ENCODE data around the gene SAMM50.

Gene SAMM50

GRCh38 chr22:43955040-43955882 is at the start of gene SAMM50:
TSS of gene SAMM50 (plus strand) at chr22:43955442. CDS start at chr22:43955578, 136 bp downstream.
- DNase-seq (ENCODE audit: low read depth in 2 of 2, low spot score in 1 of 2): peak; percentile 82 to 86

GRCh38 chr22:43905681-43906080 is 49.6 kb upstream of the SAMM50 start:
- DNase-seq (ENCODE audit: low read depth in 2 of 2, low spot score in 1 of 2): no peak

- no peak for DNase-seq (ENCODE audit: low read depth in 2 of 2, low spot score in 1 of 2)
Observed at GRCh38 chr22:43909708-43910107, 45.5 kb upstream of the SAMM50 start.

- no peak for DNase-seq (ENCODE audit: low read depth in 2 of 2, low spot score in 1 of 2)
Observed at GRCh38 chr22:43910178-43910695, 45.0 kb upstream of the SAMM50 start.

GRCh38 chr22:43911351-43911750 is 43.9 kb upstream of the SAMM50 start:
- DNase-seq (ENCODE audit: low read depth in 2 of 2, low spot score in 1 of 2): no peak

- DNase-seq (ENCODE audit: low read depth in 2 of 2, low spot score in 1 of 2): no peak
Observed at GRCh38 chr22:43917521-43917920, 37.7 kb upstream of the SAMM50 start.

GRCh38 chr22:43919106-43919973 is 35.9 kb upstream of the SAMM50 start:
- no peak for DNase-seq (ENCODE audit: low read depth in 2 of 2, low spot score in 1 of 2)

- DNase-seq (ENCODE audit: low read depth in 2 of 2, low spot score in 1 of 2): no peak
Observed at GRCh38 chr22:43921370-43921769, 33.9 kb upstream of the SAMM50 start.

- DNase-seq (ENCODE audit: low read depth in 2 of 2, low spot score in 1 of 2): no peak
Observed at GRCh38 chr22:43922123-43922522, 33.1 kb upstream of the SAMM50 start.

- no peak for DNase-seq (ENCODE audit: low read depth in 2 of 2, low spot score in 1 of 2)
Observed at GRCh38 chr22:43923191-43923590, 32.1 kb upstream of the SAMM50 start.

GRCh38 chr22:43923631-43924464 is 31.4 kb upstream of the SAMM50 start, which contains the start of gene PNPLA3:
TSS of gene PNPLA3 (plus strand) at chr22:43923805. CDS start at chr22:43923912, 107 bp downstream.
- DNase-seq (ENCODE audit: low read depth in 2 of 2, low spot score in 1 of 2): peak; percentile 49 to 67

- no peak for DNase-seq (ENCODE audit: low read depth in 2 of 2, low spot score in 1 of 2)
Observed at GRCh38 chr22:43924877-43925276, 30.4 kb upstream of the SAMM50 start.

- DNase-seq (ENCODE audit: low read depth in 2 of 2, low spot score in 1 of 2): no peak
Observed at GRCh38 chr22:43925433-43926348, 29.6 kb upstream of the SAMM50 start.

- DNase-seq (ENCODE audit: low read depth in 2 of 2, low spot score in 1 of 2): no peak
Observed at GRCh38 chr22:43926349-43926710, 28.9 kb upstream of the SAMM50 start.

- DNase-seq (ENCODE audit: low read depth in 2 of 2, low spot score in 1 of 2): no peak
Observed at GRCh38 chr22:43928468-43928867, 26.8 kb upstream of the SAMM50 start.

GRCh38 chr22:43928908-43929307 is 26.3 kb upstream of the SAMM50 start:
- DNase-seq (ENCODE audit: low read depth in 2 of 2, low spot score in 1 of 2): no peak

GRCh38 chr22:43931771-43932170 is 23.5 kb upstream of the SAMM50 start:
- no peak for DNase-seq (ENCODE audit: low read depth in 2 of 2, low spot score in 1 of 2)

- no peak for DNase-seq (ENCODE audit: low read depth in 2 of 2, low spot score in 1 of 2)
Observed at GRCh38 chr22:43941449-43941848, 13.8 kb upstream of the SAMM50 start.

GRCh38 chr22:43944670-43945430 is 10.4 kb upstream of the SAMM50 start:
- DNase-seq (ENCODE audit: low read depth in 2 of 2, low spot score in 1 of 2): no peak
